GM18505 (cell line): ENCODE results near the gene NUP62.

Experiments
- ATAC-seq: cut with Tn5 transposase; IDR thresholded peaks from one replicate; pipeline ENCODE4 v1.9.1; 2021; ENCODE audit not compliant: unreplicated experiment
- POLR2A ChIP-seq: IDR thresholded peaks from 4 replicates; pipeline ENCODE4 v1.6.1; 2011; ENCODE audit warnings: borderline replicate concordance; ENCODE audit not compliant: insufficient read depth, insufficient read length; ENCODE audit errors: extremely low read depth

The NUP62 gene

GRCh38 chr19:49892716-49893115, 36.6 kb downstream of the NUP62 start:
- no peak for TF ChIP-seq POLR2A
- ATAC-seq = no peak

- TF ChIP-seq POLR2A = no peak
- ATAC-seq = no peak
Measured at GRCh38 chr19:49891393-49891792, 37.9 kb downstream of the NUP62 start.

- peak; percentile 12 for TF ChIP-seq POLR2A
- ATAC-seq = peak; percentile 42
Measured at GRCh38 chr19:49890349-49891311, 38.7 kb downstream of the NUP62 start.

GRCh38 chr19:49889687-49890348, 39.5 kb downstream of the NUP62 start:
- no peak for TF ChIP-seq POLR2A
- ATAC-seq = peak; percentile 33

- TF ChIP-seq POLR2A = peak; percentile 21
- ATAC-seq = no peak
Measured at GRCh38 chr19:49889038-49889686, 40.1 kb downstream of the NUP62 start.

- TF ChIP-seq POLR2A = peak; percentile 49
- ATAC-seq = no peak
Measured at GRCh38 chr19:49888510-49888824, 40.8 kb downstream of the NUP62 start.

GRCh38 chr19:49887665-49888509, 41.4 kb downstream of the NUP62 start:
- TF ChIP-seq POLR2A = no peak
- no peak for ATAC-seq

- no peak for ATAC-seq
- TF ChIP-seq POLR2A = no peak
Measured at GRCh38 chr19:49887037-49887664, 42.2 kb downstream of the NUP62 start.

- no peak for TF ChIP-seq POLR2A
- no peak for ATAC-seq
Measured at GRCh38 chr19:49884760-49885159, 44.5 kb downstream of the NUP62 start.

- no peak for TF ChIP-seq POLR2A
- no peak for ATAC-seq
Measured at GRCh38 chr19:49884109-49884508, 45.2 kb downstream of the NUP62 start.

- no peak for ATAC-seq
Measured at GRCh38 chr19:49883094-49883493, 46.2 kb downstream of the NUP62 start.

GRCh38 chr19:49882643-49883042, 46.7 kb downstream of the NUP62 start:
- ATAC-seq = no peak
- no peak for TF ChIP-seq POLR2A

More at GRCh38 chr19:49883094-49883493, 46.2 kb downstream of the NUP62 start:
- TF ChIP-seq POLR2A = no peak

- TF ChIP-seq POLR2A = no peak
- no peak for ATAC-seq
Measured at GRCh38 chr19:49881672-49882394, 47.5 kb downstream of the NUP62 start.

GRCh38 chr19:49881186-49881585, 48.1 kb downstream of the NUP62 start:
- no peak for TF ChIP-seq POLR2A
- no peak for ATAC-seq
